Measurements from ENCODE around the gene LEMD2. TPM values are rescaled to one million over a fixed set of nuclear protein-coding genes. Genes with fewer than 3 reads are reported as not detected.

LEMD2 gene
- polyA plus RNA-seq, 1 of the 3 experiments (the other 2 are of a cell fraction): 56.5 TPM

DNA sequence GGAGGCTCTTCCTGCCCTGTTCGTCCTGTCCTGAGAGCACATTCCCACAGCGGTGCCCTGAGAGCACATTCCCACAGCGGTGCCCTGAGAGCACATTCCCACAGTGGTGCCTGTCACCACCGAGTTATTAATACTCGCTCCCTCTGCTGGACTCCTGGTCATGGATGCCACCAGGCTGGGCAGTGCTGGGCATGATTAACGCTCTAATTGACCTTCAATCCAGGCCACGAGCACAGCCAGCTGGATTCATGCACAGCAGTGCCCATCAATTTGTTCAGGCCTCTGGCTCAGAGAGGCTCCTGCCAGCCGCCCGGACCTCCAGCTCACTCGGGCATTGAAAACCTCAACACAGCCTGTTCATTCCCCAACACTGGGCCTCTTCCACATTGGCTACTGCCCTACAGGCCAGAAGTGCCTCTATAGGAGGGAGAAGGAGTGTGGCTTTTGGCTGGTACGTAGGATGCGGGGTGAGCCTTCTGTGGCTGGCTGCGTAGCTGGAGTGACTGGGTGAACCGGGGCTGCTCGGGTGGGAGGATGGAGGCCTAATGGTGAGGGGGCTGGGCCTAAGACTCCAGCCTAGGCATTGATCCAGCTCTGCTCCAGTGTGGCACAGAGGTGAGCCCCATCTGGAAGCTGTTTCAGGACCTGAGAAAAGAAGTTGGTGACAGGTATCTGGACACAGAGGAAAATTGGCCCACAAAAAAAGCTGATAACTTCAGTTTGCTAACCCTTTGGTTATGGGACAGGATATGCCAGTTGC is 51.5 kb downstream of the LEMD2 start:
- CTCF ChIA-PET: interaction anchor here (0.8 to 2.3 kb wide), 11 partner anchors 14 to 415 kb away, joined by 3 to 20 read pairs (median 5); partner anchors contain the start of gene UQCC2
- Histone ChIP-seq H3K27me3 (ENCODE audit: insufficient read depth) (no peaks in the 10 kb centered on the region), H3F3A (replicated peaks; ENCODE audit: insufficient read depth) (no peaks in the 10 kb centered on the region), H3K4me1 (ENCODE audit: control insufficient read depth in 1 of 2, insufficient read depth in 2 of 2, low read depth in 1 of 2, low read length in 1 of 2) (peaks cover 0 to 26% of the 10 kb centered on the region in 2 experiments; a peak in 1 of 4 replicates), H3K4me3 (ENCODE audit: low read depth in 2 of 2, low read length in 1 of 2) (no peak overlapping the region), H4K20me1 (ENCODE audit: insufficient read depth) (no peaks in the 10 kb centered on the region), H3K9me3 (no peaks in the 10 kb centered on the region), H3K36me3 (replicated peaks in 1 of 2; ENCODE audit: control insufficient read depth in 1 of 2, insufficient read depth in 2 of 2, low read length in 1 of 2) (no peaks in the 10 kb centered on the region), H3K79me2 (ENCODE audit: insufficient read depth) (no peaks in the 10 kb centered on the region), H3K4me2 (no peak overlapping the region), H3K27ac (ENCODE audit: low read depth in 2 of 2, low read length in 1 of 2) (no peak overlapping the region), H3K9me2 (no peaks in the 10 kb centered on the region), H3K9ac (no peak overlapping the region), H2AFZ (ENCODE audit: low read depth) (no peak overlapping the region)
- TF ChIP-seq, protein P1, sequence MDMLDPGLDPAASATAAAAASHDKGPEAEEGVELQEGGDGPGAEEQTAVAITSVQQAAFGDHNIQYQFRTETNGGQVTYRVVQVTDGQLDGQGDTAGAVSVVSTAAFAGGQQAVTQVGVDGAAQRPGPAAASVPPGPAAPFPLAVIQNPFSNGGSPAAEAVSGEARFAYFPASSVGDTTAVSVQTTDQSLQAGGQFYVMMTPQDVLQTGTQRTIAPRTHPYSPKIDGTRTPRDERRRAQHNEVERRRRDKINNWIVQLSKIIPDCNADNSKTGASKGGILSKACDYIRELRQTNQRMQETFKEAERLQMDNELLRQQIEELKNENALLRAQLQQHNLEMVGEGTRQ (IDR thresholded peaks at IDR 0.05; ENCODE audit: borderline replicate concordance, low read depth, low read length): no peak
- peak; percentile 28 for TF ChIP-seq RAD21 (IDR thresholded peaks at IDR 0.05; ENCODE audit: low read length)
- no peak for TF ChIP-seq TAF1 (IDR thresholded peaks at IDR 0.05; ENCODE audit: borderline replicate concordance, low read depth, low read length)
- TF ChIP-seq REST (IDR thresholded peaks at IDR 0.05; ENCODE audit: low read depth, low read length): no peak
- DNase-seq: peak; percentile 60
- POLR2A ChIA-PET: interaction anchor here (1.3 kb wide), 1 partner anchor 26 kb away, joined by 4 read pairs; the partner anchor contains the start of gene UQCC2
- WGBS (ENCODE audit: low lambda C conversion rate): 88% methylated on average over 8 of the region's 15 CpGs

GRCh38 chr6:33735216-33735615 is 53.7 kb downstream of the LEMD2 start:
- Histone ChIP-seq H3K27me3 (ENCODE audit: insufficient read depth) (no peaks in the 10 kb centered on the region), H4K20me1 (ENCODE audit: insufficient read depth) (no peaks in the 10 kb centered on the region), H3K79me2 (ENCODE audit: insufficient read depth) (no peaks in the 10 kb centered on the region), H3K4me1 (ENCODE audit: control insufficient read depth in 1 of 2, insufficient read depth in 2 of 2, low read depth in 1 of 2, low read length in 1 of 2) (peaks cover 0 to 23% of the 10 kb centered on the region in 2 experiments; a peak in 1 of 4 replicates), H3K9me3 (no peaks in the 10 kb centered on the region), H3K4me2 (no peak overlapping the region), H3K9me2 (no peaks in the 10 kb centered on the region), H3F3A (replicated peaks; ENCODE audit: insufficient read depth) (no peaks in the 10 kb centered on the region), H3K4me3 (ENCODE audit: low read depth in 2 of 2, low read length in 1 of 2) (no peak overlapping the region), H3K36me3 (replicated peaks in 1 of 2; ENCODE audit: control insufficient read depth in 1 of 2, insufficient read depth in 2 of 2, low read length in 1 of 2) (no peaks in the 10 kb centered on the region), H3K27ac (ENCODE audit: low read depth in 2 of 2, low read length in 1 of 2) (no peak overlapping the region), H3K9ac (no peak overlapping the region), H2AFZ (ENCODE audit: low read depth) (no peak overlapping the region)
- WGBS (ENCODE audit: low lambda C conversion rate): 75% methylated on average over 18 of the region's 18 CpGs
- DNase-seq: no peak
- POLR2A ChIA-PET: no interaction called here
- TF ChIP-seq POLR2AphosphoS5 (IDR thresholded peaks at IDR 0.05; ENCODE audit: low read depth, low read length): no peak
- TF ChIP-seq ELF1 (IDR thresholded peaks at IDR 0.05): no peak
- TF ChIP-seq GABPA (IDR thresholded peaks at IDR 0.05; ENCODE audit: low read depth): no peak
- no peak for TF ChIP-seq SIN3A (IDR thresholded peaks at IDR 0.05; ENCODE audit: borderline replicate concordance, low read depth, low read length)
- CTCF ChIA-PET: interaction anchor here (0.9 to 1.6 kb wide), 3 partner anchors 9 to 145 kb away, joined by 3 to 6 read pairs (median 6); no protein-coding TSS in a partner anchor
